ENCODE results near the gene CMTM5. TPM values are rescaled to one million over a fixed set of nuclear protein-coding genes. Genes with fewer than 3 reads are reported as not detected.
A peak's percentile ranks its signal among the peaks of the same experiment; 100 is the strongest.
"Not testable (repeated sequence)": the region's sequence is repeated elsewhere in the genome, so short reads cannot be mapped to it uniquely, and the experiment has no call there.

Gene CMTM5
- total and polyA plus RNA-seq, 7 experiments from 2014 or later: not detected

- Histone ChIP-seq H3K27ac (ENCODE audit: low read depth, low read length) (no peak overlapping the region), H3K36me3 (ENCODE audit: control insufficient read depth in 2 of 3, insufficient read depth in 3 of 3, low read length in 3 of 3) (no peaks in the 10 kb centered on the region), H3K27me3 (ENCODE audit: control insufficient read depth in 2 of 2, insufficient read depth in 2 of 2, low read length in 2 of 2) (no peaks in the 10 kb centered on the region), H3K4me3 (ENCODE audit: low read length) (no peak overlapping the region), H3K4me1 (ENCODE audit: control insufficient read depth in 2 of 2, insufficient read depth in 2 of 2, low read length in 2 of 2) (no peaks in the 10 kb centered on the region), H3K9me3 (ENCODE audit: control insufficient read depth in 2 of 3, low read length in 3 of 3) (no peaks in the 10 kb centered on the region)
- peaks cover 0 to 25% (median 0%) of the 10 kb centered on the region in 5 donors for H3K27me3 Mint-ChIP-seq
- H3K36me3 Mint-ChIP-seq: no peaks in the 10 kb centered on the region
- POLR2A ChIA-PET: no interaction called here
- H3K9me3 Mint-ChIP-seq: peaks cover 0 to 3% (median 0%) of the 10 kb centered on the region in 11 donors
- H3K27ac Mint-ChIP-seq: no peak overlapping the region
- ATAC-seq (no peak), DNase-seq (no peak)
- intact Hi-C loops (cut with micrococcal nuclease): no loop called here
- no peaks in the 10 kb centered on the region for H3K4me1 Mint-ChIP-seq
- no peak overlapping the region for H3K4me3 Mint-ChIP-seq
- CTCF ChIA-PET: interaction anchor here (0.8 to 1.6 kb wide), 3 partner anchors 32 to 120 kb away, joined by 4 read pairs; partner anchors contain the start of gene SLC22A17
Observed at GRCh38 chr14:23385244-23385641, 8.4 kb downstream of the CMTM5 start.

DNA sequence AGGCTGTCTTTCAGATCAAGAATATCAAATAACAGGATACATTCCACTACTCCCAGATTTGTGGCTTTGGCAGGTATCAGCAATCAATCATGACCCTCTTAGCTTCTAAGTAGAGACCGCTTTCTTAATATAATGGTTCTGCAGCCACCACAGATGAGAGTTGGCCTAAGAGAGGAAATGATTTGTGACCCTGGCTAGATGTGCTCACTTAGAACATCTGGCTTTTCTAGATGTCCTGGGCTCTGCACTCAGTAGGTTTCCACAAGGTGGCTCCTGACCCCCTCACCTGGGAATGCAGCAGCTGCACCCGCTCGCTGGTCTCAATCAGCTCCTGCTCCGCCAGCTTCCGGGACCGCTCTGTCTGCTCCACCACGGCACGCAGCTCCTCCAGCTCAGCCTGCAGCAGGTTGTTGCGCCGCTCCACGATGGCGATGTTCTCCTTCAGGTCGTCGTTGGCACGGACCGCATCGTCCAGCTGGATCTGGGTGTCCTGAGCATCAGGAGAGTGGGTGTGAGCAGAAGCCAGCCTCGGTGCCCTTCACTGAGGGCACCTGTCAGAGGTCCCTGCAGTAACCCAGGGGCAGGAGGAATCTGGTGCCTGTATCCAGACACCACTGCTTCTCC, 8.9 kb downstream of the CMTM5 start:
- Histone ChIP-seq H3K4me1 (ENCODE audit: control insufficient read depth in 2 of 2, insufficient read depth in 2 of 2, low read length in 2 of 2) (no peaks in the 10 kb centered on the region), H3K4me3 (ENCODE audit: low read length) (no peak overlapping the region), H3K27me3 (ENCODE audit: control insufficient read depth in 2 of 2, insufficient read depth in 2 of 2, low read length in 2 of 2) (no peaks in the 10 kb centered on the region), H3K36me3 (ENCODE audit: control insufficient read depth in 2 of 3, insufficient read depth in 3 of 3, low read length in 3 of 3) (no peaks in the 10 kb centered on the region), H3K9me3 (ENCODE audit: control insufficient read depth in 2 of 3, low read length in 3 of 3) (no peaks in the 10 kb centered on the region), H3K27ac (ENCODE audit: low read depth, low read length) (no peak overlapping the region)
- ChIA-PET POLR2A (no interaction called here), CTCF (interaction anchor here (1.0 to 1.6 kb wide), 2 partner anchors 33 to 121 kb away, joined by 4 read pairs; partner anchors contain the start of gene SLC22A17)
- H3K4me3 Mint-ChIP-seq: no peak overlapping the region
- H3K27ac Mint-ChIP-seq: peak overlapping the region in 1 of 9 donors; percentile 46
- peaks cover 0 to 3% (median 0%) of the 10 kb centered on the region in 11 donors for H3K9me3 Mint-ChIP-seq
- intact Hi-C loops (cut with micrococcal nuclease): no loop called here
- DNase-seq (no peak), ATAC-seq (no peak)
- H3K27me3 Mint-ChIP-seq: peaks cover 0 to 24% (median 0%) of the 10 kb centered on the region in 5 donors
- H3K36me3 Mint-ChIP-seq: no peaks in the 10 kb centered on the region
- no peaks in the 10 kb centered on the region for H3K4me1 Mint-ChIP-seq

GRCh38 chr14:23386266-23386657, 9.4 kb downstream of the CMTM5 start:
- H3K27me3 ChIP-seq (ENCODE audit: control insufficient read depth in 2 of 2, insufficient read depth in 2 of 2, low read length in 2 of 2); H3K36me3 ChIP-seq (ENCODE audit: control insufficient read depth in 2 of 3, insufficient read depth in 3 of 3, low read length in 3 of 3); H3K9me3 Mint-ChIP-seq; H3K4me1 ChIP-seq (ENCODE audit: control insufficient read depth in 2 of 2, insufficient read depth in 2 of 2, low read length in 2 of 2); H3K4me3 Mint-ChIP-seq; H3K9me3 ChIP-seq (ENCODE audit: control insufficient read depth in 2 of 3, low read length in 3 of 3); DNase-seq; H3K4me1 Mint-ChIP-seq; intact Hi-C loops (cut with micrococcal nuclease); POLR2A ChIA-PET; ATAC-seq; H3K4me3 ChIP-seq (ENCODE audit: low read length); H3K36me3 Mint-ChIP-seq; H3K27ac ChIP-seq (ENCODE audit: low read depth, low read length): not testable (repeated sequence)
- CTCF ChIA-PET: interaction anchor here (1.1 to 1.6 kb wide), 2 partner anchors 12 to 33 kb away, joined by 3 to 4 read pairs; partner anchors contain the start of gene SLC22A17
- Mint-ChIP-seq H3K27me3 (peaks cover 0 to 26% (median 0%) of the 10 kb centered on the region in 5 donors), H3K27ac (peak overlapping the region in 1 of 9 donors; percentile 19)

- CTCF ChIA-PET: interaction anchor here (1.1 kb wide), 1 partner anchor 13 kb away, joined by 3 read pairs; no protein-coding TSS in a partner anchor
- intact Hi-C loops (cut with micrococcal nuclease): no loop called here
Observed at GRCh38 chr14:23386999-23387398, 10.2 kb downstream of the CMTM5 start.

GRCh38 chr14:23387916-23388882, 11.4 kb downstream of the CMTM5 start:
- Histone ChIP-seq H3K4me3 (ENCODE audit: low read length) (no peak overlapping the region), H3K27ac (ENCODE audit: low read depth, low read length) (no peak overlapping the region), H3K27me3 (ENCODE audit: control insufficient read depth in 2 of 2, insufficient read depth in 2 of 2, low read length in 2 of 2) (no peaks in the 10 kb centered on the region), H3K9me3 (ENCODE audit: control insufficient read depth in 2 of 3, low read length in 3 of 3) (no peaks in the 10 kb centered on the region), H3K36me3 (ENCODE audit: control insufficient read depth in 2 of 3, insufficient read depth in 3 of 3, low read length in 3 of 3) (no peaks in the 10 kb centered on the region), H3K4me1 (ENCODE audit: control insufficient read depth in 2 of 2, insufficient read depth in 2 of 2, low read length in 2 of 2) (no peaks in the 10 kb centered on the region)
- H3K4me3 Mint-ChIP-seq: no peak overlapping the region
- intact Hi-C loops (cut with micrococcal nuclease): no loop called here
- peaks cover 0 to 14% (median 0%) of the 10 kb centered on the region in 5 donors for H3K27me3 Mint-ChIP-seq
- H3K36me3 Mint-ChIP-seq: no peaks in the 10 kb centered on the region
- CTCF ChIA-PET: no interaction called here
- no peak overlapping the region for H3K27ac Mint-ChIP-seq
- POLR2A ChIA-PET: no interaction called here
- DNase-seq (no peak), ATAC-seq (no peak)
- H3K9me3 Mint-ChIP-seq: peaks cover 0 to 3% (median 0%) of the 10 kb centered on the region in 11 donors
- no peaks in the 10 kb centered on the region for H3K4me1 Mint-ChIP-seq

More at GRCh38 chr14:23386999-23387398, 10.2 kb downstream of the CMTM5 start:
- DNase-seq (no peak), ATAC-seq (no peak)
- peaks cover 0 to 3% (median 0%) of the 10 kb centered on the region in 11 donors for H3K9me3 Mint-ChIP-seq
- no peaks in the 10 kb centered on the region for H3K36me3 ChIP-seq (ENCODE audit: control insufficient read depth in 2 of 3, insufficient read depth in 3 of 3, low read length in 3 of 3)
- H3K27me3 ChIP-seq (ENCODE audit: control insufficient read depth in 2 of 2, insufficient read depth in 2 of 2, low read length in 2 of 2): no peaks in the 10 kb centered on the region
- H3K9me3 ChIP-seq (ENCODE audit: control insufficient read depth in 2 of 3, low read length in 3 of 3): no peaks in the 10 kb centered on the region
- no peaks in the 10 kb centered on the region for H3K36me3 Mint-ChIP-seq
- POLR2A ChIA-PET: no interaction called here
- no peaks in the 10 kb centered on the region for H3K4me1 Mint-ChIP-seq
- no peak overlapping the region for H3K27ac Mint-ChIP-seq
- peaks cover 0 to 23% (median 0%) of the 10 kb centered on the region in 5 donors for H3K27me3 Mint-ChIP-seq
- no peak overlapping the region for H3K27ac ChIP-seq (ENCODE audit: low read depth, low read length)
- no peak overlapping the region for H3K4me3 Mint-ChIP-seq
- H3K4me3 ChIP-seq (ENCODE audit: low read length): no peak overlapping the region
- no peaks in the 10 kb centered on the region for H3K4me1 ChIP-seq (ENCODE audit: control insufficient read depth in 2 of 2, insufficient read depth in 2 of 2, low read length in 2 of 2)

- intact Hi-C loops (cut with micrococcal nuclease): no loop called here
- H3K9me3 ChIP-seq (ENCODE audit: control insufficient read depth in 2 of 3, low read length in 3 of 3): no peaks in the 10 kb centered on the region
- Mint-ChIP-seq H3K27me3 (peaks cover 0 to 14% (median 0%) of the 10 kb centered on the region in 5 donors), H3K9me3 (peaks cover 0 to 1% (median 0%) of the 10 kb centered on the region in 11 donors), H3K27ac (no peak overlapping the region), H3K36me3 (no peaks in the 10 kb centered on the region), H3K4me3 (no peak overlapping the region), H3K4me1 (no peaks in the 10 kb centered on the region)
- H3K27me3 ChIP-seq (ENCODE audit: control insufficient read depth in 2 of 2, insufficient read depth in 2 of 2, low read length in 2 of 2): no peaks in the 10 kb centered on the region
- no peaks in the 10 kb centered on the region for H3K36me3 ChIP-seq (ENCODE audit: control insufficient read depth in 2 of 3, insufficient read depth in 3 of 3, low read length in 3 of 3)
- POLR2A ChIA-PET: no interaction called here
- no peak overlapping the region for H3K27ac ChIP-seq (ENCODE audit: low read depth, low read length)
- ATAC-seq (no peak), DNase-seq (no peak)
- H3K4me3 ChIP-seq (ENCODE audit: low read length): no peak overlapping the region
- CTCF ChIA-PET: interaction anchor here (3.5 kb wide), 1 partner anchor 9 kb away, joined by 11 read pairs; no protein-coding TSS in a partner anchor
- H3K4me1 ChIP-seq (ENCODE audit: control insufficient read depth in 2 of 2, insufficient read depth in 2 of 2, low read length in 2 of 2): no peaks in the 10 kb centered on the region
Observed at GRCh38 chr14:23388996-23389395, 12.2 kb downstream of the CMTM5 start.
